Transverse colon (tissue), 4 donors: Measurements from ENCODE around the gene THAP5. TPM values are rescaled to one million over a fixed set of nuclear protein-coding genes. Genes with fewer than 3 reads are reported as not detected.

Experiments
- DNase-seq: peaks from one replicate; pipeline ENCODE4 v3.0.0-alpha.2; 2019
- H3K27ac ChIP-seq, 4 donors: fragments of 200-600 bp; sonication (generic); 2 replicates each; pipeline ENCODE4 v1.5.1; 2016 to 2018; ENCODE audit warnings: inconsistent platforms in 4 of 4
- H3K27me3 ChIP-seq: fragments of 200-600 bp; sonication (generic); 2 replicates; pipeline ENCODE4 v1.5.1; 2017; ENCODE audit warnings: inconsistent platforms
- H3K36me3 ChIP-seq, 4 donors: fragments of 200-600 bp; sonication (generic); 2 replicates each; pipeline ENCODE4 v1.5.1; 2017 to 2019; ENCODE audit warnings: inconsistent platforms in 4 of 4
- H3K4me1 ChIP-seq, 4 donors: fragments of 200-600 bp; sonication (generic); 2 replicates each; pipeline ENCODE4 v1.5.1; 2017 to 2020; ENCODE audit warnings: inconsistent platforms in 4 of 4
- H3K4me3 ChIP-seq, 4 donors: fragments of 200-600 bp; sonication (generic); 1 replicate in 1 of 4; 2 replicates in 3 of 4; pipeline versions ENCODE4 v1.5.1 to v1.6.1; 2017 to 2019; ENCODE audit warnings: inconsistent platforms in 4 of 4
- H3K9me3 ChIP-seq, 2 donors: fragments of 200-600 bp; sonication (generic); 2 replicates each; pipeline ENCODE4 v1.5.1; 2017 to 2019; ENCODE audit warnings: inconsistent platforms in 2 of 2
- CTCF ChIP-seq, 5 experiments: fragments of 200-600 bp in 3 of 5; fragments of 450-650 bp in 2 of 5; sonication (generic) in 3 of 5; IDR thresholded peaks; 1 replicate in 2 of 5; 2 replicates in 3 of 5; pipeline ENCODE4 v1.5.1; 2016 to 2017; ENCODE audit warnings: antibody characterized with exemption in 5 of 5, inconsistent platforms in 3 of 5, mild to moderate bottlenecking in 2 of 5, moderate library complexity in 1 of 5
- EP300 ChIP-seq: sonication (generic); formaldehyde crosslinking; IDR thresholded peaks from one replicate; pipeline ENCODE4 v1.6.1; 2017; ENCODE audit warnings: antibody characterized with exemption, low read depth
- POLR2A ChIP-seq: fragments of 450-650 bp; IDR thresholded peaks from one replicate; pipeline ENCODE4 v1.6.1; 2016; ENCODE audit warnings: antibody characterized with exemption, mild to moderate bottlenecking, moderate library complexity
- POLR2AphosphoS5 ChIP-seq, 3 donors: sonication (generic); formaldehyde crosslinking; IDR thresholded peaks; one replicate each; pipeline ENCODE4 v1.6.1; 2016; ENCODE audit warnings: antibody characterized with exemption in 3 of 3
- WGBS, 2 donors: methylation state at CpG; one replicate each; pipeline ENCODE4 v1.1.5; 2018; ENCODE audit warnings: low coverage in 1 of 2; 5-methylcytosine and 5-hydroxymethylcytosine counted together
- in situ Hi-C, 4 donors: fragments of 200-750 bp; cut with MboI; loops; one replicate each; pipeline versions ENCODE4 v1.15.0 to v1.15.1; 2017; ENCODE audit warnings: low sequenced_read_pairs in 3 of 4, low pct_ligation_motif_present in 1 of 4, low pct_unique_long_range_greater_than_20kb in 1 of 4
- intact Hi-C: fragments of 100-400 bp; cut with DNase I; formaldehyde crosslinking; loops from one replicate; pipeline ENCODE4 v1.15.1; 2023; ENCODE audit warnings: low total_unique reads
- total RNA-seq, 4 donors: library from RNA; depleted of rRNA; stranded (reverse); fragments of >200 nt; gene quantifications; one replicate each; pipeline ENCODE4 v1.1.0, GENCODE V29; 2016

THAP5 gene
- total RNA-seq, 4 donors from 2014 or later, result 2.2 to 19.1 (median 12.8) TPM

GRCh38 chr7:108613147-108613948 is 43.8 kb upstream of the THAP5 start:
- no peaks in the 10 kb centered on the region for H3K27me3 ChIP-seq
- H3K36me3 ChIP-seq, result no peaks in the 10 kb centered on the region
- intact Hi-C loops, result no loop called here
- TF ChIP-seq CTCF (IDR thresholded peaks at IDR 0.05), result peak; percentile 65 to 77 (median 68)
- TF ChIP-seq POLR2AphosphoS5 (IDR thresholded peaks at IDR 0.05), result no peak
- no peak for TF ChIP-seq POLR2A
- in situ Hi-C loops, result no loop called here
- no peak for DNase-seq
- H3K4me1 ChIP-seq, result peaks cover 0 to 5% (median 0%) of the 10 kb centered on the region in 4 donors
- H3K9me3 ChIP-seq, result no peaks in the 10 kb centered on the region
- WGBS, 2 donors, result 16 to 23% methylated on average over 5 of the region's 5 CpGs
- H3K4me3 ChIP-seq, result no peak overlapping the region
- H3K27ac ChIP-seq, result no peak overlapping the region

- intact Hi-C loops, result no loop called here
- H3K4me1 ChIP-seq, result peaks cover 0 to 5% (median 0%) of the 10 kb centered on the region in 4 donors
Observed at GRCh38 chr7:108611268-108611667, 41.8 kb upstream of the THAP5 start.

GRCh38 chr7:108609643-108610042 is 40.1 kb upstream of the THAP5 start:
- Histone ChIP-seq H3K27me3 (no peaks in the 10 kb centered on the region), H3K4me1 (peaks cover 0 to 5% (median 0%) of the 10 kb centered on the region in 4 donors), H3K4me3 (no peak overlapping the region), H3K9me3 (no peaks in the 10 kb centered on the region), H3K36me3 (no peaks in the 10 kb centered on the region), H3K27ac (no peak overlapping the region)
- no peak for DNase-seq
- in situ Hi-C loops (no loop called here), intact Hi-C loops (no loop called here)
- TF ChIP-seq POLR2AphosphoS5 (IDR thresholded peaks at IDR 0.05) (no peak), EP300 (no peak), CTCF (IDR thresholded peaks at IDR 0.05) (no peak), POLR2A (no peak)
- 47 to 64% methylated on average over 2 of the region's 2 CpGs for WGBS, 2 donors

More at GRCh38 chr7:108611268-108611667, 41.8 kb upstream of the THAP5 start:
- WGBS, 2 donors, result 51 to 78% methylated on average over 3 to 4 of the region's 4 CpGs
- no peaks in the 10 kb centered on the region for H3K27me3 ChIP-seq
- H3K27ac ChIP-seq, result no peak overlapping the region
- TF ChIP-seq EP300 (no peak), CTCF (IDR thresholded peaks at IDR 0.05) (no peak), POLR2A (no peak), POLR2AphosphoS5 (IDR thresholded peaks at IDR 0.05) (no peak)
- H3K9me3 ChIP-seq, result no peaks in the 10 kb centered on the region
- no peaks in the 10 kb centered on the region for H3K36me3 ChIP-seq
- no peak overlapping the region for H3K4me3 ChIP-seq
- in situ Hi-C loops, result no loop called here
- DNase-seq, result no peak

GRCh38 chr7:108605559-108606201 is 36.2 kb upstream of the THAP5 start:
- no peak overlapping the region for H3K27ac ChIP-seq
- no peak for DNase-seq
- TF ChIP-seq CTCF (IDR thresholded peaks at IDR 0.05), result no peak
- no peak for TF ChIP-seq POLR2A
- TF ChIP-seq POLR2AphosphoS5 (IDR thresholded peaks at IDR 0.05), result no peak
- no peak for TF ChIP-seq EP300
- no peaks in the 10 kb centered on the region for H3K9me3 ChIP-seq
- intact Hi-C loops (no loop called here), in situ Hi-C loops (no loop called here)
- WGBS, 2 donors, result 67% methylated on average over 6 to 7 of the region's 7 CpGs
- no peaks in the 10 kb centered on the region for H3K4me1 ChIP-seq
- no peak overlapping the region for H3K4me3 ChIP-seq
- H3K36me3 ChIP-seq, result no peaks in the 10 kb centered on the region
- no peaks in the 10 kb centered on the region for H3K27me3 ChIP-seq
